Activated naive CD4-positive, alpha-beta T cell treated with anti-CD3 and anti-CD28 coated beads, Interleukin-2, amount 50 U/mL, for 16 hours (primary cell): ENCODE measurements around the gene CMIP.
"Not testable (repeated sequence)": the region's sequence is repeated elsewhere in the genome, so short reads cannot be mapped to it uniquely, and the experiment has no call there.

Experiments
- DNase-seq: peaks from one replicate; pipeline ENCODE4 v3.0.0-alpha.2; 2020

Gene CMIP

GRCh38 chr16:81421536-81421935 is 23.1 kb upstream of the CMIP start:
- no peak for DNase-seq

- DNase-seq = not testable (repeated sequence)
Observed at GRCh38 chr16:81422153-81422552, 22.5 kb upstream of the CMIP start.

DNA sequence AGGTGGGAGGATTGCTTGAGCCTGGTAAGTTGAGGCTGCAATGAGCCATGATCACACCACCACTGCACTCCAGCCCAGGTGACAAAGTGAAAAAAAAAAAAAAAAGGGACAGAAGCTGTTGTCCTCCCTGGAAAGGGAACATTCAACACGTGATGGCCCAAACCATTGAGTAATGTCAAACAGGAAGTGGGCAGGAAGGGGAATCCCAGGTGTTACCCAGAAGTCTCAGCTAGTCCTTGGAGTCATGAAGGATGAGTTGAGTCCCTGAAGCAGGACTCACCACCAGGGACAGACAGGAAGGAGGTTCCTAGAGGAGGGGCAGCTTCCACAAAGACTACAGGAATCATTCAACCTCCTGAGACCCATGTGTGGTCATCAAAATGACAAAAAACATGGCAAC is 19.8 kb upstream of the CMIP start:
- DNase-seq = no peak

DNA sequence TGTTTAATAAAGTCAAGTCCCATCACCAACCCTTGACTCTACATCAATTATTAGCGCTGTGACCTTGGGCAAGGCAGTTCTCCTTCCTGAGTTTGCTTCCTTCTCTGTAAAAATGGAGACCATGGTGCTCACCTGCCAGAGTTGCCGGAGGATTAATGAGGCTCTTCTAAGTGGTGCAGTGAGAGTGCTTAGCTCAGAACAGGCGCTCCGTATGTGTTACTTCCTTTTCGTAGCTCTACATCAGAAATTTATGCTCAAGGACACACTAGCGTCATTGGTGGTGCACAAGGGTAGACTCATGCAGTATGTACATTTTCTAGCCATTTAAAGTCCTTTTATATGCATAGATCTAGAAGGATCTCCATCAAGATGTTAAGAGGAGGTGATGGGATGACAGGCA is 17.4 kb upstream of the CMIP start:
- no peak for DNase-seq

DNA sequence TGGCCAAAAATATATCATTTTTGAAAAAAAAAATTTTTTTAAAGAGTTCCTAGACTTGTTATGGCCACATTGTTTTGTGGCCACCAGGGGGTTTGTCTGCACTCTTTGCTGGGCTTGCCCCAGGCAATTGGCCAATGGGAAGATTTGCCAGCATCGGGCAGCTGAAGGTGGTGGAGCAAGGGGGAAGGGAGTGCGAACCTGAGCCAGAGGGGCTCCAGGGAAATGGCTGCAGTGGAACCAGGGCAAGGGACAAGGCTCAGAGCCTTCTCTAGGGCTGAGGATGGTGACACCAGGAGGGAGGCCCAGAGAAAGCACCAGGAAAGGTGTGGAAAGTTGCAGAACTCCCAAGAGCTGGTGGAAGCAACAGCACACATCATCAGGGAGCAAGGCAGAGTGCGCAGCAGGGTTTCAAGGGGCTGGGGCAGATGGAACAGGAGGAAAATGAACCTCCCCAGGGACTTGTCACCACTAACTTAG is 15.5 kb upstream of the CMIP start:
- no peak for DNase-seq

DNA sequence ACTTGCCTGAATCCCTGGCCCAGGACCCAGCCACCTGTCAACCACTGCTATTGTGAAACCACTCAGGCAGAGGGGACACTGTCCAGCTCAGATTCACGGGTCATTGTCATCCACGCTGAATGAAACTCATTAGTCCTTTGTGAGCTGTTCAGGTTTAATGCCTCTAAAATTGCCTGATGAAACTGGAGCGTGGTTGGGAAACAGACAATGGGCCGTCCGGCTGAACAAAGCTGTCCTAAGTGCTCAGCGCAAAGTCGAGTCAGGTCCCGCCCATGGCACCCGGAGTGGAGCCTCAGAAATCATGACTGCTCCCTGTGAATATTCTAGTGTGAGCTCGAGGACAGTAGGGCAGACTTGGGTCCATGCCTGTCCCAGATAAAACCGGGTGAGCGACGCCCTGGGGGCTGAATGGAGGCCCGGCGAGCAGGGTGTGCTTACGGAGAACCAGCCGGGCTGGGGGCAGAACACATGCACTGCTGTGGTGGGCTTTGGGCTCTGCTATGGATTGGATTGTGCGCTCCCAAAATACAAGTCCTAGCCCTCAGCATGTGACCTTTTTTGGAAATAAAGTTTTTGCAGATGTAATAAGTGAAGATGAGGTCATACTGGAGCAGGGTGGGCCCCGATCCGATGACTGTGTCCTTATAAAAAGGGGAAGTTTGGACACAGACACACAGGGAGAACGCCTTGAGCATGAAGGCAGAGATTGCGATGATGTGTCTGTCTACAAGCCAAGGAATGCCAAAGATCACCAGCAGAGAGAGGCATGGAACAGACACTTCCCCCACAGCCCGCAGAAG is 12.9 kb upstream of the CMIP start:
- no peak for DNase-seq

GRCh38 chr16:81432937-81433557 is 11.6 kb upstream of the CMIP start:
- DNase-seq = no peak

DNA sequence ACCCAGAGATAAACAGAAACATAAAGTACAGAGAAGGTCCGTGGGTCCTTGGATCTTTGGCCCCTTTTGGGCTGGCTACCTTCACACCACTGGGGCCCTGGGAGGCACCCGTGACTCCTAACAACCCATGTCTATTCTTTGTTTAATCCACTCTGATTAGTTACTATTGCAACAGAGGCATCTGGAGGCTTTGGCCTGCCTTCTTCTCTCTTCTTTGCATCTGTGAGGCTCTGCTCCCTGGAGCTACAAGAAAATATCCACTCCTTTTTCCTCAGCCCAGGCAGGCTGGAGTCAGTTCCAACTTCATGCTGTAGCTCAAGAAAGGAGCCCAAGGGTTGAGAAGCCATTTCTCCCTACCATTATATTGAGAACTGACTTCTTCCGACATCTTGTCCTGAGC is 9.5 kb upstream of the CMIP start:
- no peak for DNase-seq

GRCh38 chr16:81435567-81435966 is 9.0 kb upstream of the CMIP start:
- DNase-seq = no peak

- no peak for DNase-seq
Observed at GRCh38 chr16:81436386-81436785, 8.2 kb upstream of the CMIP start.

DNA sequence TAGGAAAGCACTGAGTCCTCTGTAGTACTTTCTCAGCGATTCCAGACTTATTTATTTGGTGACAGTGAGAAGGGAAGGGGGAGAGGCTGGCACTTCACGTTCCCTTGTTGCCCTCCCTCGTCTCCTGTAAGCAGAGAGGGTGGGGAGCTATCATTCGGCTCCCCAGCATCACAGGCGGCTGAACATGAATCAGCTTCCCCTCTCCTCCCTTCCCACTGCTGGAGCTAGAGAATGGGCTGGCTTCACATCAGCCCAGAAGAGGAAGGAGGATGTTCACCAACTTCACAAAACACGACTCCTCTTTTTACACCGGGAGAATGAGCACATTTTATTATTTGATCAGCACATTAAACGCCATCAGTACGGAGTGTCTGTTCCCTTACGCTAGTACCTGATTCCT is 6.7 kb upstream of the CMIP start:
- DNase-seq = no peak

DNA sequence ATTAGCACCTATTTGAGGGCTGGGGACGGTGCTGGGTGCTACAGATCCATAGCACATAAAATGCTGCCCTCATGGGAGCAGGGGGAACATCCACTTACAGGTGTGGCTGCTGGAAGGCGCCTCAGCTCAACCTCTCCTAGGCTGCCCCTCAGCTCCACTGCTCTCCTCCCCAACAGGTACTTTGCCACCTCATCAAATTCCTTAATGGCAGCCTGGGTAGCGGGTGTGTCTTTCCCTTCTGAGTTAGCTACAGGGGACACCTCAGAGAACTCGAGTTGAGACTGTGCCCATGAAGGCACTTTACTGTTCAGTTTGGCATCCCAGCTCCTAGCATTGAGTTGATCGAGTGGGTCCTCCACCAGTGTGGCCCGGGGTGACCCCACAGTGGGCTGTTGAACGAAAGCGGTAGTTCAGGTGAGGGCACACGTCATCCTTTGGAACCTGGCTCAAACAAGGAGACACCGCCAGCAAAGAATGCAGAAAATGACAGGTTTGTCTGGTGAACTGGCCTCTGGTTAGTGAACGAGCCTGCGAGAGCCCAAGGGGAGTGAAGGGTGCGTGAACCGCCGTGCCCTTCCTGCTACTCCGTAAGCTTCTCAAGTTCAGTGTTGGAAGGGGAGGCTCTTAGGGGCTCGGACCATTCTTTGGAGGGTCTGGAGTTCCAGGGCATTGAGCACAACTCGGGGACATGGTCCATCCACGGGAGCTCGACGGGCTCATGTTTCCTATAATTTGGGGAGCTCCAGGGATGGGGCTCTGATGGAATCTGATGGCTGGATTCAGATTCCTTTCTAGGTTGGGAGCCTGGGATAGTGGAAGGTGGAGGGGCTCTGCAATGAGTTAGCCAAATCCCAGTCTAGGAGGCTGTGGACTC is 3.5 kb upstream of the CMIP start:
- no peak for DNase-seq

- DNase-seq = no peak
Observed at GRCh38 chr16:81442220-81442915, 2.2 kb upstream of the CMIP start.

DNA sequence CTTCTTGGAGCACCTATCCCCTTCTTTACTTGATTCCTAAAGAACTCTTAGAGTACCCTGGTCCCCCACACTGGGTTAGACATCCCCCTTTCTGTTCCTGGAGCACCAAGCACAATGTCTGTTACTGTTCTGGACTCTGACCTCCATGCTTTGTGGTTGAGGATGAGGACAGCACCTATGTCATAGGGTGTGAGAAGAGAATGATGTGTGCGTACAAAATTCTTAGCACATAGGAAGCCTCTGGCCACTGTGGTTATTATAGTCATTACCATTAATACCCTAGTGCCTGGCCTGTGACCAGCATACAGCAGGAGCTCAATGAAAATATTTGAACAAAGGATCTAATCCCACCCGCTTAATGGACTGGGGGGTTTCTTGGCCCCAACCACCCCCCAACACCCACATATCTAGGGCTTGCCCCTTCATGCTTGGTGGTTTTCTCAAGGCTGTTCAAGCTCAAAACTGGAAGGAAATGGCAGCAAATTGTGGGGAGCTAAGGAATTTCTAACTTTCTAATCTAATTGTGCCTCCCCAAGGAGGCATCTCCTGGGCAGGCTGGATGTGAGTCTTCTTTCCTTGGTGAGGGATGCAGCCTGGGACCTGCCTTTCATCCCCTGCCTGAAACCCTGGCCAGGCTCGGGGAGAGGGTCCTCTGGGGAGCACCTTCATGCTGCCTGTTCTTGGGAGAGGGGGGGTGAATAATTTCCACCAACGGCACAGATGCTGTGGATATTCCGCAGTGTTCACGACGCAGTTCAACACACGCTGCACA is 1.5 kb upstream of the CMIP start:
- no peak for DNase-seq

DNA sequence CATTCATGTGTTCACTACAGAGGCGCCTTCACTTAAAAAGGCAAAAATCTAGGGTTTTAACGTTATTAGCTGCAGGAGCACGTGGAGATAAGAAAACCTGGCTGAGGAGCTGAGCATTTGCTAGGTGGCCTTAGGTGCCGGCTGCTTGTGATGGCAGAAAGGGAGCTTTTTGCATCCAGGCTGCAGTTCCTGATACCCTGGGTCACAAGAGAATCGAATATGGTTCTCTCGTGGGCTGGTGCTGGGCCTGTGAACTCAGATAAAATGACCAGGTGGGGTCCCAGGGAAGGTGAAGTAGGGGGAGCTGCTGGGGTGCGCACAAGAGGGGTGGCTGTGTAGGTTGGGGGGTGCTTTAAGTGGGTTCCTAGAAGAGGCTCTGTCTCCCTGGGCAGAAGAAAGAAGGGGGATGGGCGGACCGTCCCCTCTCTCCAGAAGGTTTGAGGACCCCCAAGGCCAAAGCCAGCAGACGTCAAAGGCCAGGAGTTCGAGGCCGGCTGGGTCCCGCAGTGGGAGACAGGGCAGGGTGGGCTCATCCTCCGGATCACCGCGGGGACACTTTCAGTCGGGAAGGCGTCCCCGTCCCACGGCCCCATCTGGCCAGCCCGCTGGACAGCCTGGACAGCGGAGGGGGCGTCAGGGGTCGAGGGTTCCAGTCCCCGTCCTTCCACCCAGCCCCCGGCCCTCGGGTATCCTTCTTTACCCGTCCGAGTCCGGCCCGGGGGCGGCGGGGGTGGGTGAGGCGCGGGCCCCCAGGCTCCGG is 740 bp upstream of the CMIP start:
- DNase-seq = no peak

DNA sequence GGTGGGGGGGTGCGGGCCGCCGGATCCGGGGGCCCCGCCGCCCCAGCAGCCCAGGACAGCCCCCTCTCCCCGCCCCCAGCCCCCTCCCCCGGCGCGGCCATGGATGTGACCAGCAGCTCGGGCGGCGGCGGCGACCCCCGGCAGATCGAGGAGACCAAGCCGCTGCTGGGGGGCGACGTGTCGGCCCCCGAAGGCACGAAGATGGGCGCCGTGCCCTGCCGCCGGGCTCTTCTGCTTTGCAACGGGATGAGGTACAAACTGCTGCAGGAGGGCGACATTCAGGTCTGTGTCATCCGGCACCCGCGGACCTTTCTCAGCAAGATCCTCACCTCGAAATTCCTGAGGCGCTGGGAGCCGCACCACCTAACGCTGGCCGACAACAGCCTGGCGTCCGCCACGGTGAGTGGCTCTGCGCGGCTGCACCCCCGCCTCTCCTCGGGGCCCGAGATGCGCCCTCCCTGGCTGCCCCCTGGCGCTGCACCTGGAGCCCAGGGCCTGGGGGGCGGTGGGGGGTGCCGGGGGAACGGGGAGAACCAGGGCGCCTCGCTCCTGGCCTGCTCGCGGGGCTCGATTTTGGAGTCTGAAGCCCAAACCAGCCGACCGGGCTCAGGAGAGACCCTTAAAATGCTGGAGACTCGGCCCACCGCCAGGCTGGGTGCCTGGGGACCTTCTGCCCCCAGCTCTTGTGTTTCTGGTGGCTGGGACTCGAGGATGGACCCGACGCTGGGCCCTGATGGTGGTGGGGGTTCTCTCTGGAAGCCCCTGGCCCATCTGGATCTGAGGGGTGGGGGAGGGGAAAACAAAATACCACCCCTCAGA is 744 bp downstream of the CMIP start:
- DNase-seq = peak; percentile 46

- no peak for DNase-seq
Observed at GRCh38 chr16:81445966-81446906, 1.6 kb downstream of the CMIP start.

GRCh38 chr16:81446907-81447268 is 2.3 kb downstream of the CMIP start:
- no peak for DNase-seq

GRCh38 chr16:81447383-81448101 is 2.9 kb downstream of the CMIP start:
- no peak for DNase-seq
